DMS53 (cell line): ENCODE data around the gene SPRED3.
"Not testable (repeated sequence)": the region's sequence is repeated elsewhere in the genome, so short reads cannot be mapped to it uniquely, and the experiment has no call there.

Experiments
- DNase-seq: peaks from one replicate; lab custom pipeline; 2025; lab: John Stamatoyannopoulos, UW

Gene SPRED3

GRCh38 chr19:38389957-38390924 is 1.7 kb downstream of the SPRED3 start:
- DNase-seq = no peak

GRCh38 chr19:38391911-38392464 is 3.5 kb downstream of the SPRED3 start:
- no peak for DNase-seq

GRCh38 chr19:38392707-38393308 is 4.3 kb downstream of the SPRED3 start:
- peak; percentile 40 for DNase-seq

DNA sequence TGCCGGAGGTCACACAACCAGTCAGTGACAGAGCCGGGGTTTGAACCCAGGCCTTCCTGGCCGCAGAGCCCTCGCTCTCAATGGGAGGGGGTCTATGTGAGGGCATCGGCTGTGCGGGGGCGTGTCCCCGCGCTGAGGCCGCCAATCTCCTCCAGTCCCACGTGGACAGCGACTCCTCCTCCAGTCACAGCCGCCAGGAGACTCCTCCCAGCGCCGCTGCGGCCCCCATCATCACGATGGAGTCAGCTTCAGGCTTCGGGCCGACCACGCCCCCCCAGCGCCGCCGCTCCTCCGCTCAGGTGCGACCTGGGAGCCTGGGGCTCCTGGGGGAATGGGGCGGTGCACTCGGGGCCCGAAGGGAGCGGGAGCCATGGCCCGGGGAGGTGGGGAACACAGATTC is 6.0 kb downstream of the SPRED3 start:
- DNase-seq = peak; percentile 65

- no peak for DNase-seq
Observed at GRCh38 chr19:38395381-38396114, 7.1 kb downstream of the SPRED3 start.

- no peak for DNase-seq
Observed at GRCh38 chr19:38399081-38399480, 10.6 kb downstream of the SPRED3 start.

GRCh38 chr19:38399537-38399936 is 11.0 kb downstream of the SPRED3 start:
- no peak for DNase-seq

- no peak for DNase-seq
Observed at GRCh38 chr19:38400361-38400760, 11.9 kb downstream of the SPRED3 start.

GRCh38 chr19:38401148-38401547 is 12.7 kb downstream of the SPRED3 start:
- peak; percentile 62 for DNase-seq

- no peak for DNase-seq
Observed at GRCh38 chr19:38402623-38402966, 14.1 kb downstream of the SPRED3 start.

- DNase-seq = peak; percentile 99
Observed at GRCh38 chr19:38402967-38403674, 14.6 kb downstream of the SPRED3 start, which contains the start of gene FAM98C. Gene FAM98C, plus strand, starts transcription at chr19:38403093. Its CDS starts 61 bp downstream, at chr19:38403154.

GRCh38 chr19:38404858-38405257 is 16.4 kb downstream of the SPRED3 start:
- DNase-seq = no peak

DNA sequence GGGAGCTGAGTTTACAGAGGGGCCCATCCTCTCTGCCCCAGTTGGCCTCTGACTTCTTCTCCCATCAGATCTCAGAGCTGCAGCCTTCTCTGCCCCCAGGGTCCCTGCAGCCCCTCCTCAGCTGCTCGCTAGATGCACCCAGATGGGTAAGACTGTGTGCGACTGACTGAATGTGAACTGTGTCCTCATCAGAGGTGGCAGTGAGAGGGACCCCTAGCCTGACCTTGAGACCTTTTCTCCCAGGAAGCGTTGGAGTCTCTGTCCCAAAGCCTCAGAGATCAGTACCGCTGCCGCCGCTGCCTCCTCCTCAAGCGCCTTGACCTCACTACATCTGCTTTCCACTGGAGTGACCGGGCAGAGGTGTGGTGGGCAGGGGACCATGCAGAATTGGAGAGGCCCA is 16.8 kb downstream of the SPRED3 start:
- DNase-seq = no peak

DNA sequence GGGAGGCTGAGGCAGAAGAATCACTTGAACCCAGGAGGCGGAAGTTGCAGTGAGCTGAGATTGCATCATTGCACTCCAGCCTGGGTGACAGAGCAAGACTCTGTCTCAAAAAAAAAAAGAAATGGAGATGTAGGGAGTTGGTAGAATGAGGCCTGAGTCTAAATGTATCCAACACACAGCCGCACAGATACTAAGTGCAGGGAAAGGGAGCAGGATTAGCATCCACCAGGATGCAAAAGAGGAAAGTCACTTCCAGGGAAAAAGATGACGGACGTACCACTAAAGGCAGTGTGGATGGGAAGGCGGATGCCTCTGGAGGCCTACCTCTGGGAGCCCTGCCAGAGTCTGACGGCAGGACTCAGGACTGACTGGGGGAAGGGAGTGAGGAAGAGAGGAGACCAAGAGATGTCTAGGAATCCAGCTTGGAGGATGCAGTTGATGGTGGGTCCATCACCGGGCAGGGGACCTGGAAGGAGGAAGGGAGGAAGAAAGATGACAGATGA is 21.2 kb downstream of the SPRED3 start:
- DNase-seq = no peak

- not testable (repeated sequence) for DNase-seq
Observed at GRCh38 chr19:38410407-38410806, 21.9 kb downstream of the SPRED3 start.

DNA sequence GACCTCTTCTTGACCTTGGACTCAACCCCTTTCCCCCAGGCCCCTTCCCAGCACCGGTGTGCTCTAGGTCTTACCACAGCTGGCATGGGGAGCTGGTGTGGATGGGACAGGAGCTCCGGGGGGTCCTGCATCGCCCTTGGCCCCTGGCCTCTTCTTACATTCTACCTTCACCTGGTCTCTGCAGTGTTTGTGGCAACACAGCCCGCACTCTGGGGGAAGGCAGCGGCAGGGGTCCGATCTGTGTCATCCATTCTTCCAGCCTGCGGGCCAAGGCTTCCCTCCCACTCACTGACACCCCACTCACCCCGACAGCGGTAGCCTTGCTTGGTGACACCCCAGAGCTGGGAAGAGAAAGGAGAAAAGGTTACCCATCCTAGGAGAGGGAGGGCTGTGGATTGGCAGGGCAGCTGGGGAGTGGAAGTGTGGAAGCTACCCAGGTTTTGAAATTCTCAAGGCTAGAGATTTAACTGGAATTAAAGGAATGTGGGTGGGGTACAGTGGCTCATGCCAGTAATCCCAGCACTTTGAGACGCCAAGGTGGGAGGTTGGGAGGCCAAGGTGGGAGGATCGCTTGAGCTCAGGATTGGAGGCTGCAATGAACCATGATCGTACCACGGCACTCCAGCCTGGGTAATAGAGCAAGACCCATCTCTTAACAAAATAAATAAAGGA is 22.7 kb downstream of the SPRED3 start:
- no peak for DNase-seq

GRCh38 chr19:38411898-38412297 is 23.4 kb downstream of the SPRED3 start:
- not testable (repeated sequence) for DNase-seq

GRCh38 chr19:38412491-38412890 is 24.0 kb downstream of the SPRED3 start:
- DNase-seq = no peak

DNA sequence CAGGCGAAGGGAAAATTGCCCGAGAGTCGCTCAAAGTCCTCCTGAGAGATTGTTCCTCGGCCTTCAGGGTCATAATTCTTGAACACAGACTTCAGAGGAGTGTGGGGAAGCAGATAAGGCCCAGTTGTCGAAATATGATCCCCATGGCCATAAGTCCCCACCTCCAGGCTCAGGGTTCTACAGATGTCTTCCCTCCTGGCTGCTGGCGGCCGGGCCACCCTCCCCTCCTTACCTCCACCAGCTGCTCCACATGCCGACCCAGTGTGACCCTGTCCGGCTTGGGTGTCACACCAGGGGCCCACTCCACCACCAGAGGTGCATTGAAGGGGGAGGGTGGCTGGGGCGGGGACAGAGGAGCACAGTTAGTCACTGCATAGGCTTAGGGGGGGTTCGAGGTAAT is 24.5 kb downstream of the SPRED3 start:
- DNase-seq = no peak

- no peak for DNase-seq
Observed at GRCh38 chr19:38413416-38413815, 24.9 kb downstream of the SPRED3 start.

DNA sequence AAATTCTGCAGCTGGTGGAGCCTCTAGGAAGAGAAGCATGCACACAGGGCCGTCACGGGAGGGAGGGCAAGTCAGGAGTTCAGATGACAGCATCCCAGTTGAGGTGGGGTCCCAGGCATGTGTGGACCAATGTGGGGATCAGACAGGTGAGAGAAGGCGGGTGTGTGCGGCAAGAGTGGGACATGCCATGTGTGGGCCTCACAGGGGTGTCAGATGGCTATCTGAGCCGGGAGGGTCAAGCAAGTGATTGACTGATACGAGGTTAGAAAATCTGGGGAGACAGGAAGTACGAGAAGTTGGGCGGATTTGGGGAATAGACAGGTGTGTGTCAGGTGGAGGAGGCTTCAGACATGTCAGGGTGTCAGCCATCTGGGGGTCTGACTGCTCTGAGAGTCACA is 28.6 kb downstream of the SPRED3 start:
- DNase-seq = no peak
